Smooth muscle cell (in vitro differentiated cells): ENCODE results near the gene CCL7. TPM values are rescaled to one million over a fixed set of nuclear protein-coding genes. Genes with fewer than 3 reads are reported as not detected.

ENCODE experiments used
- DNase-seq: peaks from one replicate; lab custom pipeline; 2025; ENCODE audit not compliant: unreplicated experiment; lab: John Stamatoyannopoulos, UW
- H2AFZ ChIP-seq: fragments of 200-600 bp; sonication (generic); 2 replicates; pipeline ENCODE4 v1.6.0; 2016; ENCODE audit warnings: antibody characterized with exemption, low read depth, mild to moderate bottlenecking
- H3F3A ChIP-seq: fragments of 200-600 bp; sonication (generic); 2 replicates; pipeline ENCODE4 v1.6.0; 2017; ENCODE audit warnings: antibody characterized with exemption, low read depth
- H3K27ac ChIP-seq: fragments of 200-600 bp; sonication (generic); 2 replicates; pipeline ENCODE4 v1.5.1; 2016; ENCODE audit warnings: low read depth, mild to moderate bottlenecking
- H3K27me3 ChIP-seq: fragments of 200-600 bp; sonication (generic); 2 replicates; pipeline ENCODE4 v1.6.1; 2016; ENCODE audit warnings: low read depth, mild to moderate bottlenecking
- H3K36me3 ChIP-seq: fragments of 200-600 bp; sonication (generic); 2 replicates; pipeline ENCODE4 v1.5.1; 2016; ENCODE audit warnings: low read depth
- H3K4me1 ChIP-seq: fragments of 200-600 bp; sonication (generic); 2 replicates; pipeline ENCODE4 v1.5.1; 2016; ENCODE audit warnings: low read depth
- H3K4me2 ChIP-seq: fragments of 200-600 bp; sonication (generic); 2 replicates; pipeline ENCODE4 v1.6.0; 2016; ENCODE audit warnings: mild to moderate bottlenecking
- H3K4me3 ChIP-seq: fragments of 200-600 bp; sonication (generic); 2 replicates; pipeline ENCODE4 v1.5.1; 2016; ENCODE audit warnings: mild to moderate bottlenecking
- H3K79me2 ChIP-seq: fragments of 200-600 bp; sonication (generic); 2 replicates; pipeline ENCODE4 v1.6.0; 2016; ENCODE audit warnings: low read depth, mild to moderate bottlenecking
- H3K9ac ChIP-seq: fragments of 200-600 bp; sonication (generic); 2 replicates; pipeline ENCODE4 v1.6.0; 2016; ENCODE audit warnings: low read depth
- H3K9me3 ChIP-seq: fragments of 200-600 bp; sonication (generic); replicated peaks from 2 replicates; pipeline ENCODE4 v1.5.1; 2016; ENCODE audit warnings: low read depth
- H4K20me1 ChIP-seq: fragments of 200-600 bp; sonication (generic); 2 replicates; pipeline ENCODE4 v1.6.0; 2016; ENCODE audit warnings: low read depth
- WGBS: methylation state at CpG from one replicate; pipeline ENCODE4 v1.1.7; 2016; ENCODE audit warnings: low lambda C conversion rate; 5-methylcytosine and 5-hydroxymethylcytosine counted together
- polyA plus RNA-seq: library from polyadenylated mRNA; unstranded; fragments of >200 nt; fragmentation: Nextera tagmentation; extraction: Ambion mirVana; gene quantifications from 2 replicates; pipeline ENCODE4 v1.2.1, GENCODE V29; 2016
- total RNA-seq: library from RNA; depleted of rRNA; stranded (reverse); fragments of >200 nt; gene quantifications from 2 replicates; pipeline ENCODE4 v1.2.3, GENCODE V29; 2014
- TF ChIP-seq, protein P1 (sequence below): fragments of 200-600 bp; sonication (generic); IDR thresholded peaks from 2 replicates; pipeline ENCODE4 v1.5.1; 2017; ENCODE audit warnings: borderline replicate concordance, mild to moderate bottlenecking, antibody characterized with exemption; ENCODE audit not compliant: insufficient read depth, poor library complexity, severe bottlenecking

Gene CCL7
- total and polyA plus RNA-seq, 2 experiments from 2014 or later: 0.31 to 0.74 TPM

DNA sequence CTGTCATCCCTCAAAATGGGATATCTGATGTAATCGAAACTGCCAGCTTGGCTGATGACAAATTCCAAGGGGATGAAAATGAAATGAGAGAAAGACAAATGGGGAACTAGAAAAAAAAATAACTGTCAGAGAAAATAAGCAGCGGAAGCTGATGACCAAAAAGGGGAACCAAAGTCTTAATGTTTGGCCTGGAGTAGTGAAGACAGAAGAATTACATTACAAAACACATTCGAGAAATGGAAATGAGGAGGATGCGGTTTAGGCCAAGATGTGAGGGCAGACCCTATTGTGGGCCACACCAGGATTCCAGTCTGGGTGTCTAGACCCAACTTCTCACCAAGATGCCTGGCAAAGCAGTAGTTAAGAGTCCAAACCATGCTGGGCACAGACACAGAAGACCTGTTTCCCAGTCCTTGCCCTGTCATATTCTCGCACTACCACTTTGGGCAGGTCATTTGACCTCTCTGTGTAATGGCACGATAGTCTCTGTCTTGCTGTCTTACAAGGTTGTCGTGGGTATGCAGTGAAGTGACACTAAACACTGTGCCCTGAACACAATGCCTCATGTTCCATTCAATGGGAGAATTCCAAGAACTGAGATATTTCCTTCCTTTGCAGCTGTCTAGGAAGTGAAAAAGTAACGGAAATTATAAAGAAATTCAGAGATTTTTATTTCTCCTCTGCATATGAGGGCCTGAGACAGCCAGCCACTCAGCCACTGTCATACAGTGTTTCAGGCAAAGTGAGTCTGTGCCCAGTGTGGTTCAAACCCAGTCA lies 27.2 kb upstream of the CCL7 start:
- H3K79me2 ChIP-seq: no peaks in the 10 kb centered on the region
- DNase-seq: no peak
- 79% methylated on average over 8 of the region's 8 CpGs for WGBS

DNA sequence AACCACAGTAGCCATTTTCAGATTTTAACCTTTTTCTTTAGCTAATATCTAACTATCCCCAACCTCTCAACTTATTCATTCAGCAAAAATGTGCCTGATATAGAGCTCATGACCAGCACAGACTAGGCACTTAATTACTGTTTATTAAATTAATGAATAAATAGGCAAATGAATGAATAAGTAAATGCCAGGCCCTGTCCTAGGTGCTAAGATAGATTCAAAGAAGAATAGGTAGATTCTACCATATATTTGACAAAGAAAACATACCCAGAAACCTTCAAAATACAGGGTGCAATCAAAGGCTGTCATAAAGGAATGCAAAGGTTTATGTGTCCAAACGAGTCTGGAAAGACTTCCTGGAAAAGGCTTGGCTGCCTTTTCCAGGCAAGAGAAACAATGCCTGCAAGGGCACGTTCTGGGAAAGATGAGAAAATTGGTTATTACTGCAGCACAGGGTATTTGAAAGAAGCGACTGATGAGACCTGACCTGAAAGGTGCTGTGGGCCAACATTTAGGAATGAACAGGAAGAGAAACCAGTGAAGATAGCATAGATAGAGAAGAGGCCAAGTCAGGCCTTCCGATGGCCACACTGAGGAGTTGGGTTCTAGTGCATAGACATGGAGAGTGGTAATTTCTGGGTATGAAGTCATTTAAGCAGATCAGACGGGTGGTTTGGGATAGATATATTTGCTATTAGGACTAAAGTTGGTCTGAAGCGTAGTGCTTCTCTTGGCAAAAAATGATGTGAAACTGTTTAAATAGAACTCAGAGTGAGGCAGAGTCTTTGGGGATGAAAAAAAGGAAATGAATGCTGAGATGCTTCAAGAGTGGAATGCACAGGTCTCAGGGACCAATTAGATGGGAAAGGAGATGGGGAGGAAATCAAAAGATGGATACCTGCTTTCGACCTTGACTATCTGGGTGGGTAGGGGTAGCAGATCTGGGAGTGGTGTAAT lies 26.4 kb upstream of the CCL7 start:
- 90% methylated on average over 7 of the region's 7 CpGs for WGBS
- no peaks in the 10 kb centered on the region for H3K36me3 ChIP-seq
- H3K9ac ChIP-seq: no peak overlapping the region
- no peak for DNase-seq
- H2AFZ ChIP-seq: no peak overlapping the region
- no peaks in the 10 kb centered on the region for H3K9me3 ChIP-seq
- no peaks in the 10 kb centered on the region for H4K20me1 ChIP-seq
- no peak overlapping the region for H3K4me3 ChIP-seq
- H3K4me2 ChIP-seq: no peak overlapping the region
- no peaks in the 10 kb centered on the region for H3K79me2 ChIP-seq
- H3F3A ChIP-seq: peaks cover 6% of the 10 kb centered on the region
- TF ChIP-seq, protein P1, sequence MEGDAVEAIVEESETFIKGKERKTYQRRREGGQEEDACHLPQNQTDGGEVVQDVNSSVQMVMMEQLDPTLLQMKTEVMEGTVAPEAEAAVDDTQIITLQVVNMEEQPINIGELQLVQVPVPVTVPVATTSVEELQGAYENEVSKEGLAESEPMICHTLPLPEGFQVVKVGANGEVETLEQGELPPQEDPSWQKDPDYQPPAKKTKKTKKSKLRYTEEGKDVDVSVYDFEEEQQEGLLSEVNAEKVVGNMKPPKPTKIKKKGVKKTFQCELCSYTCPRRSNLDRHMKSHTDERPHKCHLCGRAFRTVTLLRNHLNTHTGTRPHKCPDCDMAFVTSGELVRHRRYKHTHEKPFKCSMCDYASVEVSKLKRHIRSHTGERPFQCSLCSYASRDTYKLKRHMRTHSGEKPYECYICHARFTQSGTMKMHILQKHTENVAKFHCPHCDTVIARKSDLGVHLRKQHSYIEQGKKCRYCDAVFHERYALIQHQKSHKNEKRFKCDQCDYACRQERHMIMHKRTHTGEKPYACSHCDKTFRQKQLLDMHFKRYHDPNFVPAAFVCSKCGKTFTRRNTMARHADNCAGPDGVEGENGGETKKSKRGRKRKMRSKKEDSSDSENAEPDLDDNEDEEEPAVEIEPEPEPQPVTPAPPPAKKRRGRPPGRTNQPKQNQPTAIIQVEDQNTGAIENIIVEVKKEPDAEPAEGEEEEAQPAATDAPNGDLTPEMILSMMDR: no peak
- H3K4me1 ChIP-seq: peaks cover 5% of the 10 kb centered on the region
- no peaks in the 10 kb centered on the region for H3K27me3 ChIP-seq
- no peak overlapping the region for H3K27ac ChIP-seq

More for the DNA sequence above, 27.2 kb upstream of the CCL7 start:
- Histone ChIP-seq H3K9ac (no peak overlapping the region), H3K36me3 (no peaks in the 10 kb centered on the region), H3K27ac (no peak overlapping the region), H2AFZ (no peak overlapping the region), H3K4me1 (peaks cover 8% of the 10 kb centered on the region), H4K20me1 (no peaks in the 10 kb centered on the region), H3K27me3 (no peaks in the 10 kb centered on the region), H3K4me2 (no peak overlapping the region), H3K4me3 (no peak overlapping the region), H3F3A (peaks cover 12% of the 10 kb centered on the region), H3K9me3 (no peaks in the 10 kb centered on the region)
- TF ChIP-seq, protein P1: no peak

DNA sequence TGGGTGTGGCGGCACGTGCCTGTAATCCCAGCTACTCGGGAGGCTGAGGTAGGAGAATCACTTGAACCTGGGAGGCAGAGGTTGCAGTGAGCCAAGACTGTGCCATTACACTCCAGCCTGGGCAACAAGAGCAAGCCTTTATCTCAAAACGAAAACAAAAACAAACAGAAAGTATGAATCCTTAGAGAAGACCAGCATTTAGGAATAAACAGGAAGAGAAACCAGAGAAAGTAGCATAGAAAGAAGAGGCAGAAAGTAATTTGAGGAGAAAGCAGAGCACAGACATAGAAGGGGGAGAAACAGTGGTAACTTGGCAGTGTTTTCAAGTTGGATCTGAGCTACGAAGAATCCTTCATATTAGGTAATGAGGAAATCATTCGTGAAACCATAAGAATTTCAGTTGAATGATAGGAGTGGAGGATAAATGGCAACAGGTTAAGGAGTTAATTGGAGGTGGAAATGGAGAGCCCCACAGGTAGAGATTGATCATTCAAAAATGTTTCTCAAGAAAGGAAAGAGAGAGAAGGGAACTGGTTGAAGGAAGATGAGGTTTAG lies 24.6 kb upstream of the CCL7 start:
- Histone ChIP-seq H3K27me3 (no peaks in the 10 kb centered on the region), H3K4me2 (no peak overlapping the region), H3K9me3 (no peaks in the 10 kb centered on the region), H3K9ac (no peak overlapping the region), H3K4me1 (no peaks in the 10 kb centered on the region), H3K79me2 (no peaks in the 10 kb centered on the region), H3K36me3 (no peaks in the 10 kb centered on the region), H4K20me1 (no peaks in the 10 kb centered on the region), H3K4me3 (no peak overlapping the region), H3F3A (no peaks in the 10 kb centered on the region), H2AFZ (no peak overlapping the region), H3K27ac (no peak overlapping the region)
- TF ChIP-seq, protein P1: no peak
- no peak for DNase-seq
- 91% methylated on average over 6 of the region's 6 CpGs for WGBS
